Hepatocyte (in vitro differentiated cells): ENCODE results near the gene TAS2R41.

ENCODE experiments used
- CTCF ChIP-seq: fragments of 200-600 bp; sonication (generic); IDR thresholded peaks from 2 replicates; pipeline ENCODE4 v1.5.1; 2016; ENCODE audit warnings: antibody characterized with exemption, mild to moderate bottlenecking; ENCODE audit not compliant: poor library complexity
- EZH2 ChIP-seq: fragments of 200-600 bp; sonication (generic); IDR thresholded peaks from 2 replicates; pipeline ENCODE4 v1.6.1; 2016; ENCODE audit warnings: antibody characterized with exemption, mild to moderate bottlenecking, borderline replicate concordance

DNA sequence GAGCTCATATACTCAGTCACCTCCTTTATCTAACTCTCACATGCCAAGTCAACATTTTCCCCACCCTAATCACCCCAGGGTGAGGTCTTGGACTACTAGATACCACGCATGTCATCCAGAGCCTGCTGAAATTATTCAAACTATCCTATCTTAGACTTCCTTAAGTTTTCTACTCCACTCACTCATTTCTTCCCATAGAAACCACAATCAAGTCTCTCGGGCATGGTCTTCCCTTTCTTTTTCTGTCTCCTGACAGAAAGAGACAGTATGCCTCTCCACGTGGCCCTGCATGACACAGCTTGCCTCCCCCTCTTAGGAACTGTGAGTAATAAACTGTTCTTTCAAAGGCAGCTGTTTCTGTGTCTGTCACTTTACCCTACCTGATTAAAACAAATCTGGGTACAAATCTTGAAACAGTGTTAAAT is 29.4 kb downstream of the TAS2R41 start:
- TF ChIP-seq EZH2 (no peak), CTCF (no peak)
